NK-92 (cell line): ENCODE data around the gene SLC6A12.

ENCODE experiments used
- DNase-seq: peaks from one replicate; lab custom pipeline; 2025; ENCODE audit not compliant: unreplicated experiment; lab: John Stamatoyannopoulos, UW

The SLC6A12 gene

GRCh38 chr12:214003-214741 lies at the start of gene SLC6A12:
Gene SLC6A12, minus strand, starts transcription at chr12:214157. Its CDS starts 4,171 bp downstream, at chr12:209986.
- no peak for DNase-seq

- DNase-seq: no peak
Observed at GRCh38 chr12:263574-263973, 49.6 kb upstream of the SLC6A12 start.

GRCh38 chr12:262817-263216 lies 48.9 kb upstream of the SLC6A12 start, which contains the start of gene SLC6A13:
Gene SLC6A13, minus strand, starts transcription at chr12:262836. Its CDS starts 2,784 bp downstream, at chr12:260052.
- no peak for DNase-seq

DNA sequence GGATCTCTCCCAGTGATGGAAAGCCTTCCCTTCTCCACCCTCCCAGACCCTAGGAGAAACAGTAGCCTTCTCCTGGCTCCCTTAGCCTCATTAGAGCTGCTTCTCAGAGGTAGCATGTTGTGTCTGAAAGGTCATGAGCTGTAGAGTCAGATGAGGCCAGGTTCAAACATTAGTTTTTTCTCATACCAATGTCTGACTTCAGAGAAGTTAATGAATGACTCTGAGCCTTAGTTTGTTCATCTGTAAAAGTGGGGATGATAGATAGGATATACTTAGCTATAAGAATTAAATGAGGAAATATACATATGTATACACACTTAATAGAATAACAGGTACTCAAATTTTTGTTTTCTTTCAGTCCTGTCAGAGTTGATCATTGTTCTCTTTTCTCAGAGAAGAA lies 48.2 kb upstream of the SLC6A12 start:
- DNase-seq: no peak

DNA sequence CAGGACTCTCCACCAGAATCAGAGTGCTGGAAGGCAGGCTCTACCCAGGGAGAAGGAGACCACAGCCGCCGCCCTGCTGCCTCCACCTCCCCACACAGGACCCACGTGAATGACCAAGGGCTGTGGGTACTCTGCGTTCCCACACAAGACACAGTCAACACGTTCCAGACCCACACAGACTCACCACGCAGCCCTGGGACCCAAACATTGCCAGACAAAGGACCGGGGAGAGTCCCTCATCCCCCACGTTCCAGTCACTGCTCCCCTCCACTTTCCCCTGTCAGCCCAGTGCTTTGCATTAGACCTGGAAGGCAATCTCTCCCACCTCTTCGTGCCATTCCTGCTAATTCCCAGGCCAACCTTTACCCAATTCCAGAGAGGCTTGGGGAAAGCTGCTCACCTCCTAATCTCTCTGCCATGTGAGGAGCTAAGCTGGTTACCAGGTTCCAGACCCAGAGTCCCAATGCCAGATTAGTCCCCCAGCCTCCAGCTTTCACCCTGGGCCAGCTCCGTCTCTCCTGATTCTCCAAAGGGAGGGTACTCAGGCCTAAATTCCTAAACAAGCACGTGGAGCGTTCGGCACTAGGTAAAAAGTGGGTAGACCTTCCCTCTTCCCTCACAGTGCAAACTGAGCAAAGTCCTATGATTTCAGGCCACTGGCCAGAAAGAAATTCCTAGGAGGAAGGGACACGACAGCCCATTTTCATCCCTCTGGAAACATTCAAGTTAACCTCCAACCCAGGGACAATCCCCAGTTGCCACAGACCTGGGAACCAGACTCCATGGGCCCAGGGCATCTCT lies 43.8 kb upstream of the SLC6A12 start:
- no peak for DNase-seq

GRCh38 chr12:256958-257357 lies 43.0 kb upstream of the SLC6A12 start:
- DNase-seq: no peak

- DNase-seq: no peak
Observed at GRCh38 chr12:256225-256624, 42.3 kb upstream of the SLC6A12 start.

GRCh38 chr12:254912-255311 lies 41.0 kb upstream of the SLC6A12 start:
- DNase-seq: no peak

DNA sequence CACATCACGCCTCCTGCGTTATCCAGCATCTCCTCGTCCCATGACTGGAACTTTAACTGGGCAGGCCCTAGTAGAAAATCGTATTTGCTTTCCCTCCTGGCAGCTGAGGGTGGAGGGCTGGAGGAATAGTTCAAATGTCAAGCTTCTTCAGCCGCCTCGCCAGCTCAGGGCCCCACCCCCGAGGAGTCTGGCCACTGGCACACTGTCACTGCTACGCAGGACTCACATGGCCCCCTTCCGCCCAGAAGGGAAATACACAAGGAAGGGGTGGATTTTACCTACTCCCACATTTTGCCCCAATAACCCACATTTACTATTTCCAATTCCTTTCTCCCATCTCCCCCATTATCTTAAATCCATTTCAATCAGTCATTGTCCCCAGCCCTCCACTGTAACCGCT lies 40.1 kb upstream of the SLC6A12 start:
- no peak for DNase-seq

DNA sequence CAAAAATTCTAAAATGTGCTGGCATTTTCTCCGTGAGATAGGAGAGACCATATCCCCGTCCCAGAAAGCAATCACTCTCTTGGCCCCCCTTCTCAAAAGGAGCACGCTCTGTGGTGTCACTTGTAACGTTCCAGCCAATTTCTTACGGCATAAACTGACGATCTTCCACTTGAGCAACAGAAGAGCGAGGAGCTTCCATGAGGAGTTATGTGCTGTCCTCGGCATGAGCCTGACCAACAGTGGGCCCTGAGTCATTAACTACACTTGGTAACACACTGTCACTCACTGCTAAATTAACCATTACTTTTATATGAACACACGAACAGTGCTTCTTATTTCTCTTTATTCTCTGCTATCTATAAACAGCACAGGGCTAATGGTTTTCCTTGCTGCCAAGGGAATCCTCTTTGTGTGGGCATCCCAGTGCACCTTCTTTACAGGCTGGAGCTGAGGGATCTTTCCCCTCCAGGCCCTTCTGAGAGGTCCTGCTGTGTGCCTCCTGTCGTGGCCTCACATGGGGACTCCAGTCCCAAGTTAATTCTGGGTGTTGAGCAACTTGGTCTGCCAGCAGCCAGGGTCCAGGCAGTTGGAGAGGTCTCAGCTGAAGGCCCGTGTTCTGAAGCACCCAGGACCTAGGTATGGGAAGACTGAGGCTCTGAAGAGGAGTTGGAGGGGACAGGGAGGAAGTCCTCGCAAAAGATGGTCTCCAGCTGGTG lies 39.3 kb upstream of the SLC6A12 start:
- no peak for DNase-seq

DNA sequence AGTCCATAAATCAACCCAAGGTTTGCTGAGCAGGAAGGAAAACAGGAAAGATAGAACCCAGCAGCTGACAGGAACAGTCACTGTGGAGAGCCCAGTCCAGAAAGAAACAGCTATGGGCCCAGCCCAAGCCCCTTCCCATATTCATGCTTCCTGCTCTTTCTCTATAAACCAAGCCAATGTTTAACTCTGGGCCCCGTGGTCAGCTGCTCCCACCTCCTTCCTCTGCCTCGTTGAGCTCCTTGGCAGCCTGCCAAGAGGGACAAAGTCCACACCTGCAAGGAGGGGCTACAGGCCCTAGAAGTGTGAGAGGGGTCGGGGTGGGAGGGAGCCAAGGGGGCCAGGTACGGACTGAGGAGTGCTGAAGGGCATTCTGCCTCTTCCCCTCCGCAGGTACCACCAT lies 38.7 kb upstream of the SLC6A12 start:
- DNase-seq: no peak

- no peak for DNase-seq
Observed at GRCh38 chr12:247271-247670, 33.3 kb upstream of the SLC6A12 start.

GRCh38 chr12:243381-243780 lies 29.4 kb upstream of the SLC6A12 start:
- DNase-seq: no peak

DNA sequence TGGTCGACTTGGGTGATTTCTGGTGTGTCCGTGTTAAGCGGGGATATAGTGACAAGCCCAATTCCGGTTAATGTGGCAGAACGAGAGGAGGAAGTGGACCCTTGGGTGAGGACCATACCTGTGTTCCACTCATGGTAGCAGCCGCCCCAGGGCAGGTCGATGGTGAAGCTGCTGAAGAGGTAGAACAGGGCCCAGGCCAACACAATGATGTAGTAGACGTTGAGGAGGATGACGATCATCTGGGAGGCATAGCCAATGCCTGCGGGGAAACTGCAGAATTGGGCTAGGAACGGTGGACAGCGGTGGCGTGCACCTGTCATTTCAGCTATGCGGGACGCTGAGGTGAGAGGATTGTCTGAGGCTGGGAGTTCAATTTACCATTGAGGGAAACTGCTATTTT lies 28.5 kb upstream of the SLC6A12 start:
- DNase-seq: no peak

DNA sequence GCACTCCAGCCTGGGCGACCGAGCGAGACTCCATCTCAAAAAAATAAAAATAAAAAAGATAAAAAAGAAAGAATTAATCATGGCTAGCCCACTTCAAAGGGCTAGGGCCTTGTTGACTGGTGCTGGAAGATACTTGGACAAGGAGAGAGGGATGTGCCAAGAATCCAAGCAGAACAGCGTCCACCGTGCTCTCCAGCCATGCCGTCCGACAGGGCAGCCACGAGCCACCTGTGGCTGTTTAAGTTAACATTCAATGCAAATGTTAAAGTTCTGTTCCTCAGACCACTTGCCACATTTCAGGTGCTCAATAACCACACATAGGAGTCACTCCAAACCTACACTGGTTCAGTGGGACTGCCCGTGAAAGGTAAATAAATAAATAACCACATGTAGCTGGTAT lies 27.3 kb upstream of the SLC6A12 start:
- DNase-seq: no peak

DNA sequence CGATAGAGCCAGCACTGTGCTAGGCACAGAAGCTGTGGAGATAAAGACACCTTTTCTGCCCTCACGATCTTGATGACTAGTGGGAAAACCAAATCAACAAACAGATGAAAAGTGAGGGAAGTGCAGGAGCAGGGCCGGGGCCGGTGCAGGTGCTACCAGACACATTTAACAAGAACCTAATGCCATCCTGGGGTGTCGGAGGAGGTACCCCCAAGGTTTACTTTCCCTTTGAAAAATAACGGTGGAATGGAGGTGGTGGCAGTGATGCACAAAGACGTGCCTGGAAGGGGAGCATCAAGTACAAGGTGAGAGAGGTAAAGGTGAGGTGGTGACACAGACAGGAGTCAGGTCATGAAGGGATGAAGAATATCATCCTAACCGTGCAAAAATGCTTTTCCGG lies 26.6 kb upstream of the SLC6A12 start:
- DNase-seq: no peak

GRCh38 chr12:238736-239398 lies 24.9 kb upstream of the SLC6A12 start:
- no peak for DNase-seq

- no peak for DNase-seq
Observed at GRCh38 chr12:238116-238515, 24.2 kb upstream of the SLC6A12 start.

- DNase-seq: no peak
Observed at GRCh38 chr12:237026-237815, 23.3 kb upstream of the SLC6A12 start.

- DNase-seq: no peak
Observed at GRCh38 chr12:236445-236844, 22.5 kb upstream of the SLC6A12 start.
